ENCODE results near the gene TSKU. TPM values are rescaled to one million over a fixed set of nuclear protein-coding genes. Genes with fewer than 3 reads are reported as not detected.

Gene TSKU
- total RNA-seq, 2 donors from 2014 or later = 18.7 to 46.6 TPM

GRCh38 chr11:76769645-76770586, 13.2 kb upstream of the TSKU start:
- DNase-seq (ENCODE audit: low spot score) = no peak

DNA sequence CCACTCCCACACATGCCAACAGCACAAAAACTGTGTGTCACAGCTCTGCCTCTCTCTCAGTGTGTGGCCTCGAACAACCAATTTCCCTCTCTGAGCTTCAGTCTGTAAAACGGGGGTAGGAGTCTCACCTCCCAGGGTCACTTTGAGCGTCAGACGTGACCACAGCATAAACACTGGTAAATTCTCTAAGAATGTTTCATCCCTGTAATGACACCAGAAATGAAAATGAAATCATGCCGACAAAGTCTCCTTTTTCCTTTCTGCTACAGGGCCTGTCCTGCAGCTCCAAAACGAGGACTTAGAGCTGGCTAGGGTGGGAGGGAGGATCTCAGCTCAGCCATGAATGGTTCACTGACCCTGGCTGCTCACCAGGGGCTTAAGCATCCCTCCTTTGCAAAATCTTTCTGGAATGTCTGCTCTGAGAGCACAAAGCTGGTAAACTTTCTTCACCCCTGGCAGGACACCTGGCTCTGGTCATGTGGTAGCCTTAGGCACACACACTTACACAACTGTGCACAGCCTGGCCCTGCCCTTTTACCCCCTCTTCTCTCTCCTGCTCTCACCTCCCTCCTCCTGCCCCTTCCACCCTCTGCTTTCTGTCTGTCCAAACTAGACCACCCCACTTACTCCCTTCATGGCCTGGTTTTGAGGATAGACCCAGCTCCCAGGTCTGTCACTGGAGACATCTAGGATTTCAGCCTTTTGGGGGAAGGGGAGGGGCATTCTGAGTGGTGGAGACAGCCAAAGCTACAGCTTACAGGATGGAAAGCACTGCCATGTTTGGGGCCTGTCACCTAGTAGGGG, 12.3 kb upstream of the TSKU start:
- DNase-seq (ENCODE audit: low spot score) = peak; percentile 86
- H3K4me3 ChIP-seq = no peak overlapping the region
- H3K4me1 ChIP-seq = peaks cover 0 to 81% of the 10 kb centered on the region in 2 donors
- H3K9me3 ChIP-seq = peaks cover 0 to under 1% of the 10 kb centered on the region in 2 donors
- peak overlapping the region; percentile 46 to 61 for H3K27ac ChIP-seq
- no peak for TF ChIP-seq CTCF (IDR thresholded peaks at IDR 0.05)
- H3K27me3 ChIP-seq = no peaks in the 10 kb centered on the region
- H3K36me3 ChIP-seq = no peaks in the 10 kb centered on the region

More at GRCh38 chr11:76769645-76770586, 13.2 kb upstream of the TSKU start:
- H3K9me3 ChIP-seq = no peaks in the 10 kb centered on the region
- no peaks in the 10 kb centered on the region for H3K36me3 ChIP-seq
- peaks cover 0 to 91% of the 10 kb centered on the region in 2 donors for H3K4me1 ChIP-seq
- no peak for TF ChIP-seq CTCF (IDR thresholded peaks at IDR 0.05)
- no peaks in the 10 kb centered on the region for H3K27me3 ChIP-seq
- no peak overlapping the region for H3K4me3 ChIP-seq
- H3K27ac ChIP-seq = peak overlapping the region; percentile 46 to 61

DNA sequence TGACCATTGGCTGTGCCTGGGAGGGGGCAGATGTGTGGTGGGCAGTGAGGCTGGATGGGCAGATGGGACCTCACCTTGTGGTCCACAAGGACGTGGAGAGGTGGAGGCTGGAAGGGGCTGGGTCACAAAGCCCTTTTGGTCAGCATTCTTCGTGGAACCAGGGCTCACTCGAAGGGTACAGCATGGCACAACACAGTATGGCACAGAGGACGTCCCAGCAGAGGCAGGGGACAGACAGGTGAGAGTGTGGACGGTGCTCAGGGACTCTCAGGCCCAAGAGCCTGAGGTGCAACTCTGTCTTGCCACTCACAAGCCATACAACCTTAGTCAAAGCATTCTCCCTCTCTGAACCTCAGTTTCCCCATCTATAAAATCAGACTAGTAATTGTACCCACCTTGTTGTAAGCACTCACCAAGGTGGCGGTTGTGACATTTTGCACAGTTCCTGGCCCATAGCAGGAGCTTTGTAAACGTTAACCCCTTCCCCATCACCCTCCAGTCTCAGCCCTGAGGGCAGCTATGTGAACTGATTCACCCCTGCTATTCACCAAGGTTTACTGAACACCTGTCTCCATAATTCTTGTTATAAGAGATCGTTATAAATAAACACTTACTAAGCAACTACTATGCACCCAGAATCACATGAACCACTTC, 11.6 kb upstream of the TSKU start:
- no peak for DNase-seq (ENCODE audit: low spot score)
- no peak for TF ChIP-seq CTCF (IDR thresholded peaks at IDR 0.05)
- no peaks in the 10 kb centered on the region for H3K27me3 ChIP-seq
- no peaks in the 10 kb centered on the region for H3K36me3 ChIP-seq
- H3K4me1 ChIP-seq = peaks cover 0 to 74% of the 10 kb centered on the region in 2 donors
- no peak overlapping the region for H3K4me3 ChIP-seq
- peaks cover 0 to 7% of the 10 kb centered on the region in 2 donors for H3K9me3 ChIP-seq
- H3K27ac ChIP-seq = peak overlapping the region; percentile 46 to 61

DNA sequence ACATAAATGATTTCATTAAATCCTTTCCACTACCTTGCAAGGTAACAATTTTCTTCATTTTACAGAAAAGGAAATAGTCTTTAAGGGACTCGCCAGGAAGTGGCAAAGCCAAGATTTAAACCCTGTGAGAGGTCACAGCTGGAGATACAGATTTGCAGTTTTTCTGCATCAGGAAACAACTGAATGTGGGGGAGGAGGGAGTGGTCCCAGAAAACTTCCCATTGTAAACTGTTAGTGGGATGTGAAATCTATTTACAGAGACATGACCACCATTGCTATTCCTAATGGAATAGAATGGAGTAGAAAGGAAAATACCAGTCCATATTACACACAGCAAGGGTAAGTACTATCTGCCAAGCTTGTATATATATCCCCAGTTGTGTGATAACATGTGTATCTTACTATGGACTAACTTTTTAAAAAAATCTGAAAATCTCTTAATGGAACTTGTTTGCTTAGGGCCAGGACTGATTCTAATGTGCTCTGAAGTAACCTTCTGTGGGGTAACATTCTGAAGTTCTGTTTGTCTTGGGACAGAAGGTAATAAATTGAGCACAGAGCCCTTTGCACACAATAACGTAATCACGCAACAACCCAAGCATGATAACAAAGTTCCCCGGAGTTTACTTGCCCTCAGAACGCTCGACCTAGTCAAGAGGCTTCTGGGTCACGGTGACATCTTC, 10.9 kb upstream of the TSKU start:
- Histone ChIP-seq H3K9me3 (peaks cover 0 to 14% of the 10 kb centered on the region in 2 donors), H3K36me3 (no peaks in the 10 kb centered on the region), H3K27ac (peak overlapping the region; percentile 46 to 61), H3K4me3 (no peak overlapping the region), H3K27me3 (no peaks in the 10 kb centered on the region), H3K4me1 (peaks cover 0 to 74% of the 10 kb centered on the region in 2 donors)
- DNase-seq (ENCODE audit: low spot score) = no peak
- no peak for TF ChIP-seq CTCF (IDR thresholded peaks at IDR 0.05)

DNA sequence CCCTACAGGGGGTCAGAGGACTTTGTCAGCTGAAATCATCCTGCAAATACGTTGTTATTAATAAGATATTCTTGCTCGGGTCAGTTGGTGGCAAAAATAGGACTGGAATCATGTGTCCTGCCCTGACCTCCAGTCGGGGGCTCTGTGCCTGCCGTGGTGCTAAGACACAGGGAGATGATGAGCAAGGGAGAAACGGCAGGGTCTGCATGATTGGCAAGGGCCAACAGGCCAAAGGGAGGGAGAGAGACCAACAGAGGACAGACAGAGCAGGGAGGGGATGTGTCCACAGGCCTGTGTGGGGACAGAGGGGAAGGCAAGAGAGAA, 10.4 kb upstream of the TSKU start:
- peaks cover 0 to 70% of the 10 kb centered on the region in 2 donors for H3K4me1 ChIP-seq

More for the DNA sequence above, 10.4 kb upstream of the TSKU start:
- H3K36me3 ChIP-seq = no peaks in the 10 kb centered on the region
- no peak overlapping the region for H3K4me3 ChIP-seq
- no peaks in the 10 kb centered on the region for H3K27me3 ChIP-seq
- DNase-seq (ENCODE audit: low spot score) = no peak
- H3K27ac ChIP-seq = peak overlapping the region; percentile 45 to 61
- no peak for TF ChIP-seq CTCF (IDR thresholded peaks at IDR 0.05)
- peaks cover 0 to 19% of the 10 kb centered on the region in 2 donors for H3K9me3 ChIP-seq

All from right atrium auricular region (tissue), 2 donors.